ENCODE data around the gene MICAL3. TPM values are rescaled to one million over a fixed set of nuclear protein-coding genes. Genes with fewer than 3 reads are reported as not detected.
A peak's percentile ranks its signal among the peaks of the same experiment; 100 is the strongest.

Gene MICAL3
- total RNA-seq, 4 donors from 2014 or later, result 84.2 to 290 (median 151) TPM

DNA sequence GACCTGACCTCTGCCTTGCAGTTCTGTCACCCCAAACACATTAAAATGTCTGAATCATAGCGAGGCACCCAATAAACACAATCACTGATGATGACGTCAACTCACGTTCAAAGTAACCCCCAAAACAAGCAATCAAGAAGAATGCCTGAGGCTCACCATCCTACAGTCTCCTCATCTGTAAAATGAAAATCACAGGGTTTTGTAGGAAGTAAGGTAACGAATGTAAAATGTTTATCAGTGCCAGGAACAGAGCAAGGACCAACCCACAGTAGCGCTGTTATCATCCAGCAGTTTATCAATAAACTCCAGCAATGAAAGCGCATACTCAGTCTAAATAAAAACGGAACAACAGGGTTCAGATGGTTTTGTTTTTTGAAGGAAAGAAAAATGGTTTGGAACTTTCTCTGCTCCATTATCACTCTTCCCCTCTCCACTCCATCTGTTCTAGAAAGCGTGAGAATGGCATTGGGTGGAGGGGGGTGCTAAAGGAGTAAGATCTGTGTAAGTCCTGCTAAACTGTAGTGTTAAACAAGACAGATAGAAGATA lies 110.5 kb downstream of the MICAL3 start:
- H3K9me3 ChIP-seq, result no peaks in the 10 kb centered on the region
- TF ChIP-seq POLR2A (IDR thresholded peaks at IDR 0.05), result no peak
- TF ChIP-seq, protein P1, sequence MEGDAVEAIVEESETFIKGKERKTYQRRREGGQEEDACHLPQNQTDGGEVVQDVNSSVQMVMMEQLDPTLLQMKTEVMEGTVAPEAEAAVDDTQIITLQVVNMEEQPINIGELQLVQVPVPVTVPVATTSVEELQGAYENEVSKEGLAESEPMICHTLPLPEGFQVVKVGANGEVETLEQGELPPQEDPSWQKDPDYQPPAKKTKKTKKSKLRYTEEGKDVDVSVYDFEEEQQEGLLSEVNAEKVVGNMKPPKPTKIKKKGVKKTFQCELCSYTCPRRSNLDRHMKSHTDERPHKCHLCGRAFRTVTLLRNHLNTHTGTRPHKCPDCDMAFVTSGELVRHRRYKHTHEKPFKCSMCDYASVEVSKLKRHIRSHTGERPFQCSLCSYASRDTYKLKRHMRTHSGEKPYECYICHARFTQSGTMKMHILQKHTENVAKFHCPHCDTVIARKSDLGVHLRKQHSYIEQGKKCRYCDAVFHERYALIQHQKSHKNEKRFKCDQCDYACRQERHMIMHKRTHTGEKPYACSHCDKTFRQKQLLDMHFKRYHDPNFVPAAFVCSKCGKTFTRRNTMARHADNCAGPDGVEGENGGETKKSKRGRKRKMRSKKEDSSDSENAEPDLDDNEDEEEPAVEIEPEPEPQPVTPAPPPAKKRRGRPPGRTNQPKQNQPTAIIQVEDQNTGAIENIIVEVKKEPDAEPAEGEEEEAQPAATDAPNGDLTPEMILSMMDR (IDR thresholded peaks at IDR 0.05), result no peak
- TF ChIP-seq EP300 (IDR thresholded peaks at IDR 0.05; ENCODE audit: low read depth), result no peak
- no peak for TF ChIP-seq POLR2AphosphoS5 (IDR thresholded peaks at IDR 0.05)
- H3K27ac ChIP-seq, result peak overlapping the region in 3 of 4 donors; percentile 9 to 16 (median 13)
- H3K4me3 ChIP-seq, result no peak overlapping the region
- H3K27me3 ChIP-seq, result no peaks in the 10 kb centered on the region
- peaks cover 8 to 46% (median 26%) of the 10 kb centered on the region in 4 donors for H3K4me1 ChIP-seq
- 86 to 89% methylated on average over 7 to 8 of the region's 8 CpGs for WGBS, 2 donors (ENCODE audit: low coverage in 1 of 2)
- DNase-seq, result no peak
- H3K36me3 ChIP-seq, result no peaks in the 10 kb centered on the region
- intact Hi-C loops (cut with DNase I; ENCODE audit: low total_unique reads), result no loop called here
- in situ Hi-C loops (cut with MboI; ENCODE audit: low pct_ligation_motif_present in 1 of 4, low pct_unique_long_range_greater_than_20kb in 1 of 4, low sequenced_read_pairs in 3 of 4), result no loop called here

DNA sequence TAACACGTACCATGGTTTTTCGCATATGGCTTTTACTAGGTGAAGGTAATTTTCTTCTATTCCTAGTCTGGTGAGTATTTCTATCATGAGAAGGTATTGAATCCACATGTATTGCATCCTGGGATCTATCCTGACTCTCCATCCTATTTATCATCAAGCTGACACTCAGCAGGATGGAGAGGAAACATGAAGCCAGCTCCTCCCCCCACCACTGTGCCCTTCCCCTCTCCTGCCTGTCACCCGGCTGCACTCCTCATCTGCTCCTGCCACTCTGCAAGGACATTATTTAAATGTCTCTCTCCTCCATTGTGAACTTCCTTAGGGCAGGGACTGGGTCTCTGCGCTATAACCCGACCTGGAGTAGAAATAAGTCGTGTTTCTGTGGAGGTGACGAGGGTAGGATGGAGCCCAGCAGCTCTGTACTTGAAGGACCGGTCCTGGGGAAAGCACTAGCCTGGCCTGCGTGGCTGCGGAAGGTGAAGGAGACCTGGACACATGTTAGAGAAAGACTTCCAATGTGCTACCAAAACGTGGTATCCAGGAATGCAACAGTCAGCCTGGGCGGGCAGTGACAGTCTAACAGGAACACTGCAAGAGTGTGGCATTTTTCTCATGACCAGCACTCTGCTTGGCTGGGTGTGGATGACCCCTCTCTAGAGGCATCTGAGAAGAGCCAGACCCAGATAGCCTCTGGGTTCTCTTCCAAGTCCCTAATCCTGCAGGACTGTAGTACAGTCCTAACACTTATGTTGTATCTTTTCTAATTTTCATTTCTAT lies 111.2 kb downstream of the MICAL3 start:
- Histone ChIP-seq H3K9me3 (no peaks in the 10 kb centered on the region), H3K4me1 (peaks cover 8 to 39% (median 24%) of the 10 kb centered on the region in 4 donors), H3K27me3 (no peaks in the 10 kb centered on the region), H3K4me3 (no peak overlapping the region), H3K27ac (peak overlapping the region in 2 of 4 donors; percentile 9 to 13), H3K36me3 (no peaks in the 10 kb centered on the region)
- in situ Hi-C loops (cut with MboI; ENCODE audit: low pct_ligation_motif_present in 1 of 4, low pct_unique_long_range_greater_than_20kb in 1 of 4, low sequenced_read_pairs in 3 of 4), result no loop called here
- intact Hi-C loops (cut with DNase I; ENCODE audit: low total_unique reads), result no loop called here
- WGBS, 2 donors (ENCODE audit: low coverage in 1 of 2), result 86 to 93% methylated on average over 3 to 12 of the region's 12 CpGs
- no peak for TF ChIP-seq POLR2AphosphoS5 (IDR thresholded peaks at IDR 0.05)
- TF ChIP-seq EP300 (IDR thresholded peaks at IDR 0.05; ENCODE audit: low read depth), result no peak
- TF ChIP-seq POLR2A (IDR thresholded peaks at IDR 0.05), result no peak
- TF ChIP-seq, protein P1 (IDR thresholded peaks at IDR 0.05), result no peak
- DNase-seq, result no peak

DNA sequence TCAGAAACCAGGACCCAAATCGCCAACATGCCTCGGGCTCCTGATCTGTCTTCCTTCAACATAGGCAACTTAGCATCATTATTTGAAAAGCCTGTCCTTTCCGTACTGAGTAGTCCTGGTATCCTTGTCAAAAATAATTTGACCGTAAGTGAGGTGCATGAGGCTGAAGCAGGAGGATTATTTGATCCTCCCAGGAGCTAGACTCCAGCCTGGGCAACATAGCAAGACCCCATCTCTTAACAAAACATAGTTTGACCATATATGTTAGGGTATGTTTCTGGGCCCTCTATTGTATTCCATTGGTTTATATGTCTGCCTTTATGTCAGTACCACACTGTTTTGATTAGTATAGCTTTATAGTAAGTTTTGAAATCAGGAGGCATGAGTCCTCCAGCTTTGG lies 112.5 kb downstream of the MICAL3 start:
- H3K27ac ChIP-seq, result peak overlapping the region; percentile 72 to 81 (median 76)
- peaks cover 8 to 36% (median 22%) of the 10 kb centered on the region in 4 donors for H3K4me1 ChIP-seq
- H3K36me3 ChIP-seq, result no peaks in the 10 kb centered on the region
- WGBS, 2 donors (ENCODE audit: low coverage in 1 of 2), result 97 to 98% methylated on average over 4 of the region's 4 CpGs
- intact Hi-C loops (cut with DNase I; ENCODE audit: low total_unique reads) (loop anchor here (2.0 kb wide), 1 partner anchor 89 kb away; no protein-coding TSS in a partner anchor), in situ Hi-C loops (cut with MboI; ENCODE audit: low pct_ligation_motif_present in 1 of 4, low pct_unique_long_range_greater_than_20kb in 1 of 4, low sequenced_read_pairs in 3 of 4) (no loop called here)
- H3K9me3 ChIP-seq, result no peaks in the 10 kb centered on the region
- no peaks in the 10 kb centered on the region for H3K27me3 ChIP-seq
- no peak for DNase-seq
- H3K4me3 ChIP-seq, result no peak overlapping the region
- no peak for TF ChIP-seq EP300 (IDR thresholded peaks at IDR 0.05; ENCODE audit: low read depth)
- TF ChIP-seq POLR2A (IDR thresholded peaks at IDR 0.05), result no peak

DNA sequence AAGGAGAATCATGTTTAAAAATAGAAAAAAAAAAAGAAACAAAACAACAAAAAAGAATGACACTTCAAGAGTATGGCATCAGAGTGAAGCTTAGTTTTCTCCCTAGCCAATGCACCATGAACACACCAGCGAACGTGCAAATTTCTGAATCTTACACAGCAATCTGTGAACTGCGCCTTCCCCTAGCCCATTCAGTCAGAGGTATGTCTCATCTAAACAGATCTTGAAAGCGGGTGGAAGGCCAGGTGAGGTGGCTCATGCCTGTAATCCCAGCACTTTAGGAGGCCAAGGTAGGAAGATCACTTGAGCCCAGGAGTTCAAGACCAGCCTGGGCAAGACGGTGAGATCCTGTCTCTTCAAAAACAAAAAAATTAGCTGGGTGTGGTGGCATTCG lies 113.1 kb downstream of the MICAL3 start:
- H3K9me3 ChIP-seq, result no peaks in the 10 kb centered on the region
- in situ Hi-C loops (cut with MboI; ENCODE audit: low pct_ligation_motif_present in 1 of 4, low pct_unique_long_range_greater_than_20kb in 1 of 4, low sequenced_read_pairs in 3 of 4) (no loop called here), intact Hi-C loops (cut with DNase I; ENCODE audit: low total_unique reads) (loop anchor here (2.0 kb wide), 1 partner anchor 89 kb away; no protein-coding TSS in a partner anchor)
- DNase-seq, result no peak
- peak overlapping the region; percentile 72 to 81 (median 76) for H3K27ac ChIP-seq
- WGBS, 2 donors (ENCODE audit: low coverage in 1 of 2), result 89 to 100% methylated on average over 4 to 6 of the region's 6 CpGs
- TF ChIP-seq EP300 (IDR thresholded peaks at IDR 0.05; ENCODE audit: low read depth) (no peak), POLR2A (IDR thresholded peaks at IDR 0.05) (no peak), POLR2AphosphoS5 (IDR thresholded peaks at IDR 0.05) (no peak)
- TF ChIP-seq, protein P1 (IDR thresholded peaks at IDR 0.05), result no peak
- H3K27me3 ChIP-seq, result no peaks in the 10 kb centered on the region
- H3K4me1 ChIP-seq, result peaks cover 8 to 36% (median 22%) of the 10 kb centered on the region in 4 donors
- peaks cover 0 to 2% (median 0%) of the 10 kb centered on the region in 4 donors for H3K36me3 ChIP-seq
- no peak overlapping the region for H3K4me3 ChIP-seq
